HCT116 (cell line): ENCODE results near the gene NTSR1. TPM values are rescaled to one million over a fixed set of nuclear protein-coding genes. Genes with fewer than 3 reads are reported as not detected.

Experiments
- ATAC-seq: fragments of 200-7000 bp; cut with Tn5 transposase; 2 replicates; pipeline ENCODE4 v1.9.1; 2020; ENCODE audit warnings: mild to moderate bottlenecking, moderate library complexity
- BruUV-seq: library from RNA; stranded (reverse); fragments of 400-500 nt; replicated peaks from 2 replicates; lab custom pipeline; 2021; lab: Mats Ljungman, UMichigan
- CTCF ChIA-PET: fragments of 300-600 bp; sonication (Branson Sonifier 250); formaldehyde crosslinking; loops from one replicate; lab custom pipeline; 2021; ENCODE audit warnings: antibody characterized with exemption; lab: Charles Lee
- POLR2A ChIA-PET: fragments of 300-600, 350-600 bp; sonication (Branson Sonifier 250); formaldehyde crosslinking; loops from one replicate; lab custom pipeline; 2021; ENCODE audit warnings: antibody characterized with exemption; lab: Charles Lee
- RAD21 ChIA-PET, 2 experiments: fragments of 300-600 bp; sonication (Branson Sonifier 250); formaldehyde crosslinking; loops; one replicate each; lab custom pipeline; 2023; ENCODE audit warnings: low total read pairs in 2 of 2; ENCODE audit not compliant: uncharacterized antibody in 2 of 2, unreplicated experiment in 2 of 2, low non-redundant PET in 1 of 2; lab: Charles Lee
- DNase-seq: peaks from one replicate; pipeline ENCODE4 v3.0.0-alpha.2; 2010; ENCODE audit warnings: low read depth, low spot score
- H2AFZ ChIP-seq: fragments of 200-600 bp; shearing (Covaris generic), sonication (generic); 2 replicates; pipeline ENCODE4 v1.6.1; 2017; ENCODE audit warnings: low read depth, mixed run types, mixed read lengths, antibody characterized with exemption, low read length; ENCODE audit not compliant: poor library complexity, severe bottlenecking
- H3K27ac ChIP-seq: 2 replicates; pipeline ENCODE4 v1.5.1; 2012; ENCODE audit warnings: low read depth, low read length
- H3K27me3 ChIP-seq: fragments of 200-600 bp; sonication (generic); 2 replicates; pipeline ENCODE4 v1.6.1; 2016; ENCODE audit warnings: mixed run types, low read length, mixed read lengths; ENCODE audit not compliant: insufficient read depth
- H3K36me3 ChIP-seq, 2 experiments: fragments of 200-500 bp in 1 of 2; fragments of 200-600 bp in 1 of 2; sonication (Bioruptor generic) in 1 of 2; sonication (generic) in 1 of 2; 2 replicates each; pipeline versions ENCODE4 v1.5.1 to v1.6.1; 2014 to 2016; ENCODE audit warnings: low read length in 2 of 2, inconsistent platforms in 1 of 2, mixed read lengths in 1 of 2, mixed run types in 1 of 2; ENCODE audit not compliant: insufficient read depth in 2 of 2, control insufficient read depth in 1 of 2
- H3K4me1 ChIP-seq, 2 experiments: fragments of 200-600 bp in 1 of 2; sonication (generic) in 1 of 2; 2 replicates each; pipeline versions ENCODE4 v1.5.1 to v1.6.1; 2012 to 2017; ENCODE audit warnings: low read length in 2 of 2, inconsistent platforms in 1 of 2, mild to moderate bottlenecking in 1 of 2, mixed read lengths in 1 of 2, mixed run types in 1 of 2, moderate library complexity in 1 of 2; ENCODE audit not compliant: insufficient read depth in 2 of 2, control insufficient read depth in 1 of 2
- H3K4me2 ChIP-seq: fragments of 200-600 bp; sonication (generic); 2 replicates; pipeline ENCODE4 v1.6.1; 2017; ENCODE audit warnings: mixed run types, low read length, mixed read lengths
- H3K4me3 ChIP-seq, 2 experiments: fragments of 200-600 bp in 1 of 2; sonication (generic) in 1 of 2; replicated peaks in 1 of 2; 2 replicates each; pipeline ENCODE4 v1.5.1; 2011 to 2016; ENCODE audit warnings: low read length in 2 of 2, control low read depth in 1 of 2, low read depth in 1 of 2, mild to moderate bottlenecking in 1 of 2, mixed read lengths in 1 of 2, mixed run types in 1 of 2
- H3K79me2 ChIP-seq: fragments of 200-600 bp; sonication (generic); 2 replicates; pipeline ENCODE4 v1.6.1; 2017; ENCODE audit warnings: mild to moderate bottlenecking, mixed run types, low read length, moderate library complexity, mixed read lengths; ENCODE audit not compliant: insufficient read depth
- H3K9ac ChIP-seq: fragments of 200-600 bp; sonication (generic); 2 replicates; pipeline ENCODE4 v1.6.1; 2016; ENCODE audit warnings: low read length, mixed read lengths
- H3K9me2 ChIP-seq: fragments of 200-600 bp; sonication (generic), shearing (Covaris generic); 2 replicates; pipeline ENCODE4 v1.6.1; 2017; ENCODE audit warnings: mixed run types, mild to moderate bottlenecking, moderate library complexity; ENCODE audit not compliant: insufficient read depth
- H3K9me3 ChIP-seq, 2 experiments: fragments of 200-500 bp in 1 of 2; fragments of 200-600 bp in 1 of 2; sonication (Bioruptor generic) in 1 of 2; sonication (generic) in 1 of 2; 2 replicates each; pipeline ENCODE4 v1.6.1; 2014 to 2017; ENCODE audit warnings: low read length in 2 of 2, mixed read lengths in 2 of 2, inconsistent platforms in 1 of 2, low read depth in 1 of 2, mild to moderate bottlenecking in 1 of 2, mixed run types in 1 of 2, moderate library complexity in 1 of 2; ENCODE audit not compliant: control insufficient read depth in 1 of 2, insufficient read depth in 1 of 2
- H4K20me1 ChIP-seq: fragments of 200-600 bp; sonication (generic), shearing (Covaris generic); 2 replicates; pipeline ENCODE4 v1.6.1; 2017; ENCODE audit warnings: mixed run types, mild to moderate bottlenecking, moderate library complexity; ENCODE audit not compliant: insufficient read depth
- CBX3 ChIP-seq: IDR thresholded peaks from 2 replicates; pipeline ENCODE4 v1.6.1; 2012; ENCODE audit warnings: low read depth
- CEBPB ChIP-seq: IDR thresholded peaks from 2 replicates; pipeline ENCODE4 v1.6.1; 2012; ENCODE audit warnings: low read depth
- EGR1 ChIP-seq: IDR thresholded peaks from 2 replicates; pipeline ENCODE4 v1.6.1; 2012; ENCODE audit warnings: low read depth
- ELF1 ChIP-seq: IDR thresholded peaks from 2 replicates; pipeline ENCODE4 v1.6.1; 2012; ENCODE audit warnings: low read depth, borderline replicate concordance
- EZH2 ChIP-seq: fragments of 200-600 bp; sonication (generic); IDR thresholded peaks from 2 replicates; pipeline ENCODE4 v1.6.1; 2017; ENCODE audit warnings: antibody characterized with exemption, mixed run types
- FOSL1 ChIP-seq: IDR thresholded peaks from 2 replicates; pipeline ENCODE4 v1.6.1; 2012; ENCODE audit warnings: low read depth
- POLR2A ChIP-seq: IDR thresholded peaks from 2 replicates; pipeline ENCODE4 v1.7.0; 2011; ENCODE audit warnings: borderline replicate concordance; ENCODE audit not compliant: insufficient read depth, insufficient read length; ENCODE audit errors: extremely low read depth
- POLR2AphosphoS5 ChIP-seq: IDR thresholded peaks from 2 replicates; pipeline ENCODE4 v1.6.1; 2011; ENCODE audit warnings: mild to moderate bottlenecking, low read depth, low read length, moderate library complexity
- RAD21 ChIP-seq: IDR thresholded peaks from 2 replicates; pipeline ENCODE4 v1.6.1; 2012; ENCODE audit warnings: low read depth, mild to moderate bottlenecking
- REST ChIP-seq: IDR thresholded peaks from 2 replicates; pipeline ENCODE4 v1.6.1; 2012; ENCODE audit warnings: low read depth
- TCF7L2 ChIP-seq: IDR thresholded peaks from 2 replicates; pipeline ENCODE4 v1.7.0; 2011; ENCODE audit warnings: borderline replicate concordance, inconsistent platforms; ENCODE audit not compliant: insufficient read depth, insufficient read length; ENCODE audit errors: extremely low read depth
- ZFX ChIP-seq: fragments of 450-650 bp; IDR thresholded peaks from 2 replicates; pipeline ENCODE4 v1.6.1; 2017
- intact Hi-C: fragments of 100-400 bp; cut with micrococcal nuclease; formaldehyde crosslinking; loops from 2 replicates; pipeline ENCODE4 v1.10.0; 2022
- total RNA-seq: library from RNA; stranded (reverse); gene quantifications from one replicate; pipeline ENCODE4 v1.2.1, GENCODE V29; 2021; ENCODE audit not compliant: unreplicated experiment
- TF ChIP-seq, protein P1 (sequence below): IDR thresholded peaks from 2 replicates; pipeline ENCODE4 v1.6.1; 2012

The NTSR1 gene
- total RNA-seq, 1 experiment from 2014 or later = 187 TPM

- H4K20me1 ChIP-seq = no peaks in the 10 kb centered on the region
- H3K27me3 ChIP-seq = no peaks in the 10 kb centered on the region
- no TSS peak for BruUV-seq
- no peak overlapping the region for H3K4me2 ChIP-seq
- no peak overlapping the region for H2AFZ ChIP-seq
- no peaks in the 10 kb centered on the region for H3K9me2 ChIP-seq
- ATAC-seq (no peak), DNase-seq (no peak)
- ChIA-PET RAD21 (no interaction called here), CTCF (interaction anchor here (1.8 kb wide), 1 partner anchor 18 kb away, joined by 6 read pairs; no protein-coding TSS in a partner anchor), POLR2A (interaction anchor here (2.0 kb wide), 1 partner anchor 21 kb away, joined by 9 read pairs; no protein-coding TSS in a partner anchor)
- H3K4me1 ChIP-seq = peaks cover 13 to 42% of the 10 kb centered on the region in 2 experiments; a peak in 3 of 4 replicates
- no peaks in the 10 kb centered on the region for H3K9me3 ChIP-seq
- intact Hi-C loops = no loop called here
- H3K27ac ChIP-seq = no peak overlapping the region
- H3K4me3 ChIP-seq = no peak overlapping the region
- peaks cover 6% of the 10 kb centered on the region; the same call in 1 of the 2 replicates for H3K79me2 ChIP-seq
- no peaks in the 10 kb centered on the region for H3K36me3 ChIP-seq
- no peak overlapping the region for H3K9ac ChIP-seq
- TF ChIP-seq CBX3 (no peak), ZFX (no peak), EGR1 (no peak), TCF7L2 (no peak), POLR2A (no peak), REST (no peak), CEBPB (no peak), ELF1 (no peak), POLR2AphosphoS5 (no peak), RAD21 (no peak), EZH2 (no peak), FOSL1 (no peak)
- TF ChIP-seq, protein P1, sequence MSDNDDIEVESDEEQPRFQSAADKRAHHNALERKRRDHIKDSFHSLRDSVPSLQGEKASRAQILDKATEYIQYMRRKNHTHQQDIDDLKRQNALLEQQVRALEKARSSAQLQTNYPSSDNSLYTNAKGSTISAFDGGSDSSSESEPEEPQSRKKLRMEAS = no peak
Observed at GRCh38 chr20:62772990-62773844, 64.6 kb downstream of the NTSR1 start.
